MM.1S (cell line): ENCODE results near the gene UGT1A5.

Experiments
- CTCF ChIP-seq: fragments of 300-600 bp; sonication (generic); IDR thresholded peaks from 2 replicates; pipeline ENCODE4 v1.5.1; 2016; ENCODE audit warnings: antibody characterized with exemption, low read length, mixed read lengths
- EZH2 ChIP-seq: fragments of 300-600 bp; sonication (generic); optimal IDR thresholded peaks from 2 replicates; pipeline ENCODE3; 2017; ENCODE audit warnings: low read depth, mild to moderate bottlenecking, antibody characterized with exemption, low read length, mixed read lengths

GRCh38 chr2:233764761-233765160 is 52.1 kb downstream of the UGT1A5 start:
- TF ChIP-seq CTCF (no peak), EZH2 (no peak)
